Measurements from ENCODE around the gene AGPAT1. TPM values are rescaled to one million over a fixed set of nuclear protein-coding genes. Genes with fewer than 3 reads are reported as not detected.

AGPAT1 gene
- total and polyA plus RNA-seq, 2 of the 13 experiments (the other 11 are each of a cell fraction or from before 2014, with no cell fraction given): 51.3 to 139 TPM

- peak; percentile 61; the same call in 1 of the 2 replicates for TF ChIP-seq ARID4A (CRISPR knock-in tag; IDR thresholded peaks at IDR 0.05; ENCODE audit: borderline replicate concordance)
- TF ChIP-seq ZNF761 (CRISPR knock-in tag; conservative IDR thresholded peaks at IDR 0.05): 0 out of 2 replicates have a peak, but pooled peaks have one; percentile 47
- TF ChIP-seq NFE2L2 (IDR thresholded peaks at IDR 0.05; ENCODE audit: low read length): no peak
- no peak for TF ChIP-seq CHCHD3 (CRISPR knock-in tag; IDR thresholded peaks at IDR 0.05)
- no peak for TF ChIP-seq NCOA5 (CRISPR knock-in tag; IDR thresholded peaks at IDR 0.05)
- TF ChIP-seq ZNF652 (CRISPR knock-in tag; IDR thresholded peaks at IDR 0.05; ENCODE audit: borderline replicate concordance, low read depth): no peak
- no peak; the same call in 1 of the 2 replicates for TF ChIP-seq FOSL2 (CRISPR knock-in tag; IDR thresholded peaks at IDR 0.05)
- no peak for TF ChIP-seq ZBTB21 (CRISPR knock-in tag; IDR thresholded peaks at IDR 0.05)
- peak; percentile 54; the same call in 1 of the 2 replicates for TF ChIP-seq ZNF782 (CRISPR knock-in tag; IDR thresholded peaks at IDR 0.05; ENCODE audit: borderline replicate concordance)
- no peak for TF ChIP-seq FLYWCH1 (CRISPR knock-in tag; IDR thresholded peaks at IDR 0.05)
- TF ChIP-seq ZNF235 (CRISPR knock-in tag; IDR thresholded peaks at IDR 0.05; ENCODE audit: borderline replicate concordance): no peak
- TF ChIP-seq KDM5A (IDR thresholded peaks at IDR 0.05; ENCODE audit: borderline replicate concordance, low read length): peak; percentile 75; the same call in 1 of the 2 replicates
- TF ChIP-seq NR3C1 (CRISPR knock-in tag; IDR thresholded peaks at IDR 0.05): no peak
- no peak for TF ChIP-seq IRF1 (CRISPR knock-in tag; IDR thresholded peaks at IDR 0.05; ENCODE audit: low read depth)
- TF ChIP-seq, protein P1, sequence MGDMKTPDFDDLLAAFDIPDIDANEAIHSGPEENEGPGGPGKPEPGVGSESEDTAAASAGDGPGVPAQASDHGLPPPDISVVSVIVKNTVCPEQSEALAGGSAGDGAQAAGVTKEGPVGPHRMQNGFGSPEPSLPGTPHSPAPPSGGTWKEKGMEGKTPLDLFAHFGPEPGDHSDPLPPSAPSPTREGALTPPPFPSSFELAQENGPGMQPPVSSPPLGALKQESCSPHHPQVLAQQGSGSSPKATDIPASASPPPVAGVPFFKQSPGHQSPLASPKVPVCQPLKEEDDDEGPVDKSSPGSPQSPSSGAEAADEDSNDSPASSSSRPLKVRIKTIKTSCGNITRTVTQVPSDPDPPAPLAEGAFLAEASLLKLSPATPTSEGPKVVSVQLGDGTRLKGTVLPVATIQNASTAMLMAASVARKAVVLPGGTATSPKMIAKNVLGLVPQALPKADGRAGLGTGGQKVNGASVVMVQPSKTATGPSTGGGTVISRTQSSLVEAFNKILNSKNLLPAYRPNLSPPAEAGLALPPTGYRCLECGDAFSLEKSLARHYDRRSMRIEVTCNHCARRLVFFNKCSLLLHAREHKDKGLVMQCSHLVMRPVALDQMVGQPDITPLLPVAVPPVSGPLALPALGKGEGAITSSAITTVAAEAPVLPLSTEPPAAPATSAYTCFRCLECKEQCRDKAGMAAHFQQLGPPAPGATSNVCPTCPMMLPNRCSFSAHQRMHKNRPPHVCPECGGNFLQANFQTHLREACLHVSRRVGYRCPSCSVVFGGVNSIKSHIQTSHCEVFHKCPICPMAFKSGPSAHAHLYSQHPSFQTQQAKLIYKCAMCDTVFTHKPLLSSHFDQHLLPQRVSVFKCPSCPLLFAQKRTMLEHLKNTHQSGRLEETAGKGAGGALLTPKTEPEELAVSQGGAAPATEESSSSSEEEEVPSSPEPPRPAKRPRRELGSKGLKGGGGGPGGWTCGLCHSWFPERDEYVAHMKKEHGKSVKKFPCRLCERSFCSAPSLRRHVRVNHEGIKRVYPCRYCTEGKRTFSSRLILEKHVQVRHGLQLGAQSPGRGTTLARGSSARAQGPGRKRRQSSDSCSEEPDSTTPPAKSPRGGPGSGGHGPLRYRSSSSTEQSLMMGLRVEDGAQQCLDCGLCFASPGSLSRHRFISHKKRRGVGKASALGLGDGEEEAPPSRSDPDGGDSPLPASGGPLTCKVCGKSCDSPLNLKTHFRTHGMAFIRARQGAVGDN (CRISPR knock-in tag; IDR thresholded peaks at IDR 0.05): peak; percentile 51
- no peak for TF ChIP-seq HOXD1 (CRISPR knock-in tag; IDR thresholded peaks at IDR 0.05)
- TF ChIP-seq, protein P2, sequence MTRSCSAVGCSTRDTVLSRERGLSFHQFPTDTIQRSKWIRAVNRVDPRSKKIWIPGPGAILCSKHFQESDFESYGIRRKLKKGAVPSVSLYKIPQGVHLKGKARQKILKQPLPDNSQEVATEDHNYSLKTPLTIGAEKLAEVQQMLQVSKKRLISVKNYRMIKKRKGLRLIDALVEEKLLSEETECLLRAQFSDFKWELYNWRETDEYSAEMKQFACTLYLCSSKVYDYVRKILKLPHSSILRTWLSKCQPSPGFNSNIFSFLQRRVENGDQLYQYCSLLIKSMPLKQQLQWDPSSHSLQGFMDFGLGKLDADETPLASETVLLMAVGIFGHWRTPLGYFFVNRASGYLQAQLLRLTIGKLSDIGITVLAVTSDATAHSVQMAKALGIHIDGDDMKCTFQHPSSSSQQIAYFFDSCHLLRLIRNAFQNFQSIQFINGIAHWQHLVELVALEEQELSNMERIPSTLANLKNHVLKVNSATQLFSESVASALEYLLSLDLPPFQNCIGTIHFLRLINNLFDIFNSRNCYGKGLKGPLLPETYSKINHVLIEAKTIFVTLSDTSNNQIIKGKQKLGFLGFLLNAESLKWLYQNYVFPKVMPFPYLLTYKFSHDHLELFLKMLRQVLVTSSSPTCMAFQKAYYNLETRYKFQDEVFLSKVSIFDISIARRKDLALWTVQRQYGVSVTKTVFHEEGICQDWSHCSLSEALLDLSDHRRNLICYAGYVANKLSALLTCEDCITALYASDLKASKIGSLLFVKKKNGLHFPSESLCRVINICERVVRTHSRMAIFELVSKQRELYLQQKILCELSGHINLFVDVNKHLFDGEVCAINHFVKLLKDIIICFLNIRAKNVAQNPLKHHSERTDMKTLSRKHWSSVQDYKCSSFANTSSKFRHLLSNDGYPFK (CRISPR knock-in tag; IDR thresholded peaks at IDR 0.05; ENCODE audit: borderline replicate concordance): peak; percentile 30; the same call in 1 of the 2 replicates
Observed at GRCh38 chr6:32190054-32190851, 14.4 kb upstream of the AGPAT1 start, which contains the start of gene PBX2 (continued).
